MM.1S (cell line): ENCODE results near the gene NUP210.
A peak's percentile ranks its signal among the peaks of the same experiment; 100 is the strongest.

ENCODE experiments used
- DNase-seq: peaks from one replicate; pipeline ENCODE4 v3.0.0-alpha.2; 2015
- H2AFZ ChIP-seq: fragments of 300-600 bp; sonication (generic); 2 replicates; pipeline ENCODE4 v1.6.0; 2016; ENCODE audit warnings: antibody characterized with exemption, low read length
- H3F3A ChIP-seq: fragments of 300-600 bp; sonication (generic); 2 replicates; pipeline ENCODE4 v1.6.1; 2016; ENCODE audit warnings: mild to moderate bottlenecking, antibody characterized with exemption, low read length, moderate library complexity, mixed read lengths; ENCODE audit not compliant: insufficient read depth
- H3K27ac ChIP-seq: fragments of 300-600 bp; sonication (generic); 2 replicates; pipeline ENCODE4 v1.5.1; 2016; ENCODE audit warnings: mild to moderate bottlenecking, low read length
- H3K27me3 ChIP-seq: fragments of 300-600 bp; sonication (generic); replicated peaks from 2 replicates; pipeline ENCODE4 v1.6.0; 2016; ENCODE audit warnings: low read length; ENCODE audit not compliant: insufficient read depth
- H3K36me3 ChIP-seq: fragments of 300-600 bp; sonication (generic); replicated peaks from 2 replicates; pipeline ENCODE4 v1.6.1; 2016; ENCODE audit warnings: mild to moderate bottlenecking, low read length, mixed read lengths; ENCODE audit not compliant: insufficient read depth
- H3K4me1 ChIP-seq: fragments of 300-600 bp; sonication (generic); 2 replicates; pipeline ENCODE4 v1.6.1; 2016; ENCODE audit warnings: low read length, mixed read lengths
- H3K4me2 ChIP-seq: fragments of 300-600 bp; sonication (generic); 2 replicates; pipeline ENCODE4 v1.6.0; 2016; ENCODE audit warnings: low read depth, low read length
- H3K4me3 ChIP-seq: fragments of 300-600 bp; sonication (generic); 2 replicates; pipeline ENCODE4 v1.5.1; 2016; ENCODE audit warnings: low read length, mixed read lengths
- H3K79me2 ChIP-seq: fragments of 300-600 bp; sonication (generic); 2 replicates; pipeline ENCODE4 v1.6.1; 2016; ENCODE audit warnings: mixed run types, low read length, mixed read lengths
- H3K9ac ChIP-seq: fragments of 300-600 bp; sonication (generic); 2 replicates; pipeline ENCODE4 v1.6.1; 2016; ENCODE audit warnings: low read length, mixed read lengths
- H3K9me2 ChIP-seq: fragments of 300-600 bp; sonication (generic); replicated peaks from 2 replicates; pipeline ENCODE4 v1.6.1; 2016; ENCODE audit warnings: mild to moderate bottlenecking, low read length, mixed read lengths; ENCODE audit not compliant: insufficient read depth
- H3K9me3 ChIP-seq: fragments of 300-600 bp; sonication (generic); replicated peaks from 2 replicates; pipeline ENCODE4 v1.6.1; 2016; ENCODE audit warnings: mild to moderate bottlenecking, low read length, mixed read lengths; ENCODE audit not compliant: insufficient read depth
- H4K20me1 ChIP-seq: fragments of 300-600 bp; sonication (generic); 2 replicates; pipeline ENCODE4 v1.6.1; 2016; ENCODE audit warnings: mild to moderate bottlenecking, low read length, moderate library complexity, mixed read lengths; ENCODE audit not compliant: insufficient read depth
- EZH2 ChIP-seq: fragments of 300-600 bp; sonication (generic); optimal IDR thresholded peaks from 2 replicates; pipeline ENCODE3; 2017; ENCODE audit warnings: low read depth, mild to moderate bottlenecking, antibody characterized with exemption, low read length, mixed read lengths
- EZH2phosphoT487 ChIP-seq: fragments of 300-600 bp; sonication (generic); IDR thresholded peaks from 2 replicates; pipeline ENCODE4 v1.6.1; 2018; ENCODE audit warnings: antibody characterized with exemption, low read length
- TF ChIP-seq, protein P1 (sequence below): fragments of 300-600 bp; sonication (generic); IDR thresholded peaks from 2 replicates; pipeline ENCODE4 v1.5.1; 2016; ENCODE audit warnings: antibody characterized with exemption, low read length, mixed read lengths

The NUP210 gene

DNA sequence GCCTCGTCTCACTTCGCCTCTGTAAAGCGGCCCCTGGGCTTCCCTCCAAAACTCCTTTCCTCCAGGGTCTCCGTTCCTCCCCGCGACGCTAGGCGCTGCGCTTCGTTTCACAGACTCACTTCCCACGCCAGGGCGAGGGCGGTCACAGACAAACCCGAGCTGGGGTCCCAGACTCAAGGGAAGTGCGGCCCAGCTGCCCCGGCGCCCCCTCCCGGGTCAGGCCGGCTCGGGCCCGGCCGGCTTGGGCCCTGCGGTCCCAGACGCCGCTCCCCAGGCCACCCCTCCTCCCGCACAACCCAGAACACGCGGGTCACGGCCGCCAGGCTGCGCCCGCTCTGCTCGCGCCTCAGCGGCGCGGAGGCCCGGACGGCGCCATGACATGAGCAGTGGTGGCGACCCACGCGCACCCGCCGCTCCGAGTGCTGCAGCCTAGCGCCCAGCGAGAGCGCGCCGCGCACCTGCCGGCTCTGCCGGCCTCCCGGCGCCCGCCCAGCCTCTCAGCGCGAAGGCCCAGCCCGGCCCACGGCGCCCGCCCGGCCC is 547 bp downstream of the NUP210 start:
- H3K4me1 ChIP-seq: peaks cover 51% of the 10 kb centered on the region
- H3K27me3 ChIP-seq: no peaks in the 10 kb centered on the region
- TF ChIP-seq EZH2phosphoT487: no peak
- no peak for TF ChIP-seq EZH2
- TF ChIP-seq, protein P1, sequence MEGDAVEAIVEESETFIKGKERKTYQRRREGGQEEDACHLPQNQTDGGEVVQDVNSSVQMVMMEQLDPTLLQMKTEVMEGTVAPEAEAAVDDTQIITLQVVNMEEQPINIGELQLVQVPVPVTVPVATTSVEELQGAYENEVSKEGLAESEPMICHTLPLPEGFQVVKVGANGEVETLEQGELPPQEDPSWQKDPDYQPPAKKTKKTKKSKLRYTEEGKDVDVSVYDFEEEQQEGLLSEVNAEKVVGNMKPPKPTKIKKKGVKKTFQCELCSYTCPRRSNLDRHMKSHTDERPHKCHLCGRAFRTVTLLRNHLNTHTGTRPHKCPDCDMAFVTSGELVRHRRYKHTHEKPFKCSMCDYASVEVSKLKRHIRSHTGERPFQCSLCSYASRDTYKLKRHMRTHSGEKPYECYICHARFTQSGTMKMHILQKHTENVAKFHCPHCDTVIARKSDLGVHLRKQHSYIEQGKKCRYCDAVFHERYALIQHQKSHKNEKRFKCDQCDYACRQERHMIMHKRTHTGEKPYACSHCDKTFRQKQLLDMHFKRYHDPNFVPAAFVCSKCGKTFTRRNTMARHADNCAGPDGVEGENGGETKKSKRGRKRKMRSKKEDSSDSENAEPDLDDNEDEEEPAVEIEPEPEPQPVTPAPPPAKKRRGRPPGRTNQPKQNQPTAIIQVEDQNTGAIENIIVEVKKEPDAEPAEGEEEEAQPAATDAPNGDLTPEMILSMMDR: no peak
- peaks cover 31% of the 10 kb centered on the region for H4K20me1 ChIP-seq
- peaks cover 62% of the 10 kb centered on the region for H3F3A ChIP-seq
- H3K36me3 ChIP-seq: no peaks in the 10 kb centered on the region
- peak overlapping the region; percentile 72 for H3K27ac ChIP-seq
- peak; percentile 40 for DNase-seq
- H3K79me2 ChIP-seq: peaks cover 54% of the 10 kb centered on the region
- H3K4me2 ChIP-seq: peak overlapping the region; percentile 87
- H3K9ac ChIP-seq: peak overlapping the region; percentile 98
- H3K4me3 ChIP-seq: peak overlapping the region; percentile 95
- no peak overlapping the region for H2AFZ ChIP-seq
- H3K9me3 ChIP-seq: no peaks in the 10 kb centered on the region
- H3K9me2 ChIP-seq: no peaks in the 10 kb centered on the region

DNA sequence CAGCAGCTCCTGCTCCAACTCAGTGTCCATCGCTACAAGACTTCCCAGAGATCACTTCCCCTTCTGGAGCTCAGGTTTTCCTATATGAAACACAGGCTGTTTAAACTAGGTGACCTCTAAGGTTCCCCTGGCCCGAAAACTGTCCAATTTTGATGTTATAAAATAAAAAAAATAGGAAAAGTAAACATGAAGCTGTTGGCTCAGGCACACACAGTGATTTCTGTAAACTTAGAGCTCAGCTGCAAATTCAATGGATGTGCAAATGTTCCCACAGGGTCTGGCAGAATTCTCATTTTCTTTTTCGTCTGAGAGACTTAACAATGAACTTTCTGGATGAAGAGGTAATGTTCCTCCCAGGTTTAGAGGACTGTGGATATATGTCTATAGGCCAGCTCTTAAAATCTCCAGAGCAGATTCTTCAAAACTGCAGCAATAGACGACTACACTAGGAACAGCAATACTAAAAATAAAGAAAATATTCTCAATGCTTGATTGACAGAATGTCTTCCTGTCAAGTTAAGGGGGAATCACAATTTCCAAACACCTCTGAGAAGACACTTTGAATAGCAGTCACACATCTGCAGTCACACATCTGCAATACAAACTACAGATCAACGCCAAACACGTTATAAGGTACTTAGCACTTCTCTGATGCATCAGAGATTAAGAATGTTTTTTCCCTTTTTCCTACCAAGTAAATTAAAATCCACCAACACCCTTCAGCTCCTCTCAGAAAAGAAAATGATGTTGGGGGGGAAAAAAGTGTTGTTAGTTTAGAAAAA is 2.8 kb downstream of the NUP210 start:
- DNase-seq: no peak
- Histone ChIP-seq H3K79me2 (peaks cover 75% of the 10 kb centered on the region), H3K36me3 (0 out of 2 replicates have a peak, but pooled peaks cover 2% of the 10 kb centered on the region), H3K4me2 (peak overlapping the region; percentile 87; the same call in 1 of the 2 replicates), H3K4me1 (peaks cover 62% of the 10 kb centered on the region), H4K20me1 (peaks cover 41% of the 10 kb centered on the region), H3K9me2 (no peaks in the 10 kb centered on the region), H3K27ac (peak overlapping the region; percentile 72; the same call in 1 of the 2 replicates), H2AFZ (no peak overlapping the region), H3K9ac (peak overlapping the region; percentile 2; the same call in 1 of the 2 replicates), H3K4me3 (peak overlapping the region; percentile 28; the same call in 1 of the 2 replicates), H3K9me3 (no peaks in the 10 kb centered on the region), H3F3A (peaks cover 73% of the 10 kb centered on the region), H3K27me3 (no peaks in the 10 kb centered on the region)
- no peak for TF ChIP-seq EZH2phosphoT487
- TF ChIP-seq EZH2: no peak
- TF ChIP-seq, protein P1: no peak

DNA sequence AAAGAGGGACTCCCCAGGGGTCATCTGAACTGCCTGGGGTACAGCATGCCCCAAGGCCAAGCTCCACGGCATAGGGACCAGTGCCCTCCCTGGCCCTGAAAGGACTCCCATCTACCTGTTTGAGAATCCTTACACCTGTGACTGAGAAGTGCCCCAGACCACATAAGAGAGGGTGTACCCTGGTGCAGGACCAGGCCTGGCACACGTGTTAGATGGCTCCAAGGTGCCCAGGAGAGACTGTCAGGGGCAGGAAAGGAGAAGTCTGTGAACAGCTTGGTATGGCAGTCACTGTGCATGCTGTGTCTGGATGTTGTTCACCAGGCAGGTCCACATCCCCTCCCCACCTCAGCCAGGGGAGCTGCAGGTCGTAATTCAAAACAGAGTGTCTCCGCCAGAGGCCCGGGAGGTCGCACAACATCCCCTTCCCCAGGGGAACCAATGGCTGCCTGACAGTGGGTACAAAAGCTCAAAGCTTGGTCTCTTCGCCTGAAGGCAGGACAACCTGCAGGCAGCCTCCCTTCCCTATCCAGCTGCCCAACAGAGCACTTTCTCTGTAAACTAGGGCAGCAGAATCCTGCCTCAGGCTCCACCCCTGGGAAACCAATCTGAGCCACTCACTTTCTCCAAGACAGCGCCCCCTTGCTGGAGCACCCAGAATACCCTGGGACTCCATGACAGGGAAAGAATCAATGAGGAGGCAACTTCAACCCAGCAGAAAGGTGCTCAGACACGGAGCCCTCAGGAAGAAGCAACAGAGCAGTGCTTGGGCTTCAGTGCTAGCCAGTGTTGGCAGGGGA is 3.9 kb downstream of the NUP210 start:
- Histone ChIP-seq H3F3A (peaks cover 65% of the 10 kb centered on the region), H3K4me1 (peaks cover 53% of the 10 kb centered on the region), H3K9ac (no peak overlapping the region; the same call in 1 of the 2 replicates), H3K4me2 (peak overlapping the region; percentile 87; the same call in 1 of the 2 replicates), H3K4me3 (no peak overlapping the region), H3K79me2 (peaks cover 85% of the 10 kb centered on the region), H3K9me2 (no peaks in the 10 kb centered on the region), H4K20me1 (peaks cover 41% of the 10 kb centered on the region), H3K36me3 (0 out of 2 replicates have a peak, but pooled peaks cover 2% of the 10 kb centered on the region), H3K27ac (peak overlapping the region; percentile 32; the same call in 1 of the 2 replicates), H2AFZ (no peak overlapping the region), H3K27me3 (no peaks in the 10 kb centered on the region), H3K9me3 (no peaks in the 10 kb centered on the region)
- TF ChIP-seq, protein P1: peak; percentile 43
- TF ChIP-seq EZH2phosphoT487 (no peak), EZH2 (no peak)
- no peak for DNase-seq
